ENCODE data around the gene SLC24A1. TPM values are rescaled to one million over a fixed set of nuclear protein-coding genes. Genes with fewer than 3 reads are reported as not detected.

SLC24A1 gene
- total RNA-seq, 1 donor from 2014 or later: 3.7 TPM

DNA sequence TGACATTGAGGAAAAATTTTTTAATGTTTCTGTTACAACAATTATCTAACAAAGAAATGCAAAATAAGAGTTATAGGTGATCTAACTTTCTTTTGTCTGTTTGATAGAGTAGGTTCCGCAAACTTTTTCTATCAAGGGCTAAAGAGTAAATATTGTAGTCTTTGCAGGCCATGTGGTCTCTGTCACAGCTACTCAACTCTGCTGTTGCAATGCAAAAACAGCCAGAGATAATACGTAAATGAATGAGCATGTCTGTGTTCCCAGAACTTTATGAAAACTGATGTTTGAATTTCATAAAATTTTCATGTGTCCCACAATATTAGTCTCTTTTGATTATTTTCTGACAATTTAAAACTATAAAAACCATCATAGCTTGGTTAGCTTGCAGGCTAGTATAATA, 73.3 kb downstream of the SLC24A1 start:
- Histone ChIP-seq H3K36me3 (ENCODE audit: control insufficient read depth in 3 of 3, insufficient read depth in 3 of 3, low read length in 3 of 3) (peaks cover 6 to 30% (median 28%) of the 10 kb centered on the region in 3 donors), H3K9me3 (ENCODE audit: control insufficient read depth in 3 of 3, low read length in 3 of 3) (no peaks in the 10 kb centered on the region), H3K27ac (ENCODE audit: low read depth, low read length) (no peak overlapping the region), H3K4me3 (ENCODE audit: low read length in 3 of 3) (no peak overlapping the region), H3K9ac (ENCODE audit: low read depth in 1 of 3, low read length in 3 of 3) (no peak overlapping the region), H3K4me1 (ENCODE audit: control insufficient read depth in 3 of 3, insufficient read depth in 3 of 3, low read length in 3 of 3) (no peaks in the 10 kb centered on the region), H3K27me3 (ENCODE audit: control insufficient read depth in 3 of 3, insufficient read depth in 3 of 3, low read length in 3 of 3) (no peaks in the 10 kb centered on the region)

Small RNA genes within 50 kb of the gene (small RNA-seq; reads per million reads assigned to genes)
- not detected for gene SNORD13E

Other genes with a start within 250 kb of the SLC24A1 start
- gene IGDCC3, start 243.9 kb upstream of the SLC24A1 start, total RNA-seq: 1.0 TPM
- gene IGDCC4, start 199.0 kb upstream of the SLC24A1 start, total RNA-seq: 35.5 TPM
- 43.3 TPM for gene DPP8, start 104.2 kb upstream of the SLC24A1 start, total RNA-seq
- gene HACD3, start 91.5 kb upstream of the SLC24A1 start, total RNA-seq: 41.2 TPM
- gene INTS14, start 10.8 kb upstream of the SLC24A1 start, total RNA-seq: 24.5 TPM
- 30.8 TPM for gene DENND4A, start 170.4 kb downstream of the SLC24A1 start, total RNA-seq
- gene RAB11A, start 247.6 kb downstream of the SLC24A1 start, total RNA-seq: 50.1 TPM

All from skeletal muscle tissue (tissue), 5 donors.